Choroid plexus epithelial cell (primary cell): Measurements from ENCODE around the gene CEP164.
"Not testable (repeated sequence)": the region's sequence is repeated elsewhere in the genome, so short reads cannot be mapped to it uniquely, and the experiment has no call there.

Experiments
- DNase-seq: peaks from one replicate; pipeline ENCODE4 v3.0.0-alpha.2; 2010; ENCODE audit warnings: low read depth
- H3K4me3 ChIP-seq: 2 replicates; pipeline ENCODE4 v1.5.1; 2011; ENCODE audit warnings: low read depth, mild to moderate bottlenecking, control low read depth, low read length, moderate library complexity
- TF ChIP-seq, protein P1 (sequence below): conservative IDR thresholded peaks from 2 replicates; pipeline ENCODE4 v1.5.1; 2011; ENCODE audit warnings: low read depth, mild to moderate bottlenecking, control low read depth, inconsistent platforms, low read length, moderate library complexity

CEP164 gene

DNA sequence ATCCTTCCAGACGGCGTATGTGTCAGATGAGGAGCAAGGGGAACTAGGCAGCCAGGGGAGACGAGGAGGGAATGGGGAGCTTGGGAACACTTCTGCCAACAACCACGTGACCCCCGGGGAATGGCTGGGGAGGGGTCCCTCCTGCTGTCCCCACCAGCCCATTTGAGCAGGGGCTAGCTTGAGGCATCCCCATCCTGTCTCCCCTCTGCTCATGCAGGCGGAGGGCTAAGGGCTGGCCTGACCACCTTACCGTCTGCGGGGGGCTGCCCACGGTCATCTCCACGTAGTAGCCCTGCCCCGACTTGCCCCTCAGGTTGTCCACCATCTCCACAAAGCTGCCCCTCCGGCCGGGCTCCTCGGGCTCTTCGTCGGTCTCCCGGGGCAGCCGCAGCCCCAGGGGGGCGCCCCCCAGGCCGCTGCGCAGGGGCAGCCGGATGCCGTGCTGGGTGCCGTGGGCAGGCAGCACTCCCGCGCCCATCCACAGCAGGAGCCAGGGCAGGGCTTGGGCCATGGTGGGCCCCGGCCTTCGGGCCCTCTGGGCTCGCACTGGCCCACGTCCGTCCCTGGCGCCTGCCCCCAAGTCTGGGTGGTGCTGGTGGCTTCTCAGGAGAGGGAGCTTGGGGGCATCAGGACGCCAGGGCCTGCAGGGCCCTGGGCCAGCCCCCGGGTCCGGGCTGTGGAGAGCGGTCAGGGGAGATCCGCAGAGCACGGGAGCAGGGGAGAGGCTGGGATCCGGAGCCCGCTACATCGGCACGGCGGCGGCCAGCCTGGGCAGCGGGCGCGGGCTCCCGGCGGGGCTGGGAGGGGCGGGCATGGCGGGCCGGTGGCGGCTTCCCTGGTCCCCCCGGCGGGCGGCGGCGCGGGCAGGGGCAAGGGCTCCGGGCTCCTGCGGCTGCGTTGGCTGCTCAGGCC is 12.1 kb upstream of the CEP164 start:
- DNase-seq = no peak
- TF ChIP-seq, protein P1, sequence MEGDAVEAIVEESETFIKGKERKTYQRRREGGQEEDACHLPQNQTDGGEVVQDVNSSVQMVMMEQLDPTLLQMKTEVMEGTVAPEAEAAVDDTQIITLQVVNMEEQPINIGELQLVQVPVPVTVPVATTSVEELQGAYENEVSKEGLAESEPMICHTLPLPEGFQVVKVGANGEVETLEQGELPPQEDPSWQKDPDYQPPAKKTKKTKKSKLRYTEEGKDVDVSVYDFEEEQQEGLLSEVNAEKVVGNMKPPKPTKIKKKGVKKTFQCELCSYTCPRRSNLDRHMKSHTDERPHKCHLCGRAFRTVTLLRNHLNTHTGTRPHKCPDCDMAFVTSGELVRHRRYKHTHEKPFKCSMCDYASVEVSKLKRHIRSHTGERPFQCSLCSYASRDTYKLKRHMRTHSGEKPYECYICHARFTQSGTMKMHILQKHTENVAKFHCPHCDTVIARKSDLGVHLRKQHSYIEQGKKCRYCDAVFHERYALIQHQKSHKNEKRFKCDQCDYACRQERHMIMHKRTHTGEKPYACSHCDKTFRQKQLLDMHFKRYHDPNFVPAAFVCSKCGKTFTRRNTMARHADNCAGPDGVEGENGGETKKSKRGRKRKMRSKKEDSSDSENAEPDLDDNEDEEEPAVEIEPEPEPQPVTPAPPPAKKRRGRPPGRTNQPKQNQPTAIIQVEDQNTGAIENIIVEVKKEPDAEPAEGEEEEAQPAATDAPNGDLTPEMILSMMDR = no peak

GRCh38 chr11:117316197-117316961 is 11.3 kb upstream of the CEP164 start, which contains the start of gene BACE1:
Gene BACE1, minus strand, starts transcription at chr11:117316256. Its CDS starts 461 bp downstream, at chr11:117315795.
- peak within 1 kb of the TSS; percentile 78 for H3K4me3 ChIP-seq
- DNase-seq = peak; percentile 82
- TF ChIP-seq, protein P1 = peak; percentile 53

More for the DNA sequence above, 12.1 kb upstream of the CEP164 start:
- peak overlapping the region; percentile 78 for H3K4me3 ChIP-seq

GRCh38 chr11:117318738-117319137 is 8.9 kb upstream of the CEP164 start:
- no peak overlapping the region for H3K4me3 ChIP-seq
- DNase-seq = no peak
- TF ChIP-seq, protein P1 = no peak

GRCh38 chr11:117319214-117319840 is 8.3 kb upstream of the CEP164 start:
- TF ChIP-seq, protein P1 = no peak
- no peak overlapping the region for H3K4me3 ChIP-seq
- DNase-seq = peak; percentile 81

DNA sequence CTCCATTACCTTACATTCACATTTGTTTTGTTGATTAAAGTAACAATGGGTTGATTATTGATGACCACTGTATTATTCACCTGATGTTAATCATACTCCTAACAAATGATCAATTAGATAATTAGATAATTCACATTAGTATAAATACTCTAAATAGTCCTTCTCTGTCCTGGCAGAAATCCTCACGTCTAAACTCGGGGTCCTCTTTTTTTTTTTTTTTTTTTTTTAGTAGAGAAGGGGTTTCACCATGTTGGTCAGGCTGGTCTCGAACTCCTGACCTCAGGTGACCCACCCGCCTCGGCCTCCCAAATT is 443 bp upstream of the CEP164 start:
- DNase-seq = not testable (repeated sequence)
- peak overlapping the region; percentile 88 for H3K4me3 ChIP-seq

- TF ChIP-seq, protein P1 = no peak
- DNase-seq = peak; percentile 65
- peak overlapping the region; percentile 88 for H3K4me3 ChIP-seq
Observed at GRCh38 chr11:117328375-117329010, 839 bp downstream of the CEP164 start.

DNA sequence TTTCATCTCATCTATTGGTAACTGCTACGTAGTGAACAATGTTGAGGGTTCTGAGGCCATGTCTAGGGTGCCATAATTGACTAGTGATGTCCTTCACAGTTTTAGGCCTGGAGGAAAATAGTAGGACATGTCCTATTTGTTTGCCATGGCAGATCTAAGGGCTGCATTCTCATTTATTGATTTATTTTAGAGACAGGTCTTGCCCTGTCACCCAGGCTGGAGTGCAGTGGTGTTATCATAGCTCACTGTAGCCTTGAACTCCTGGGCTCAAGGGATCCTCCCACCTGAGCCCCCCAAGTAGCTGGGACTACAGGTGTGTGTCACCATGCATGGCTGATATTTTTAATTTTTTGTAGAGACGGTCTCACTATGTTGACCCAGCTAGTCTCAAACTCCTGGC is 5.2 kb downstream of the CEP164 start:
- no peak overlapping the region for H3K4me3 ChIP-seq
- TF ChIP-seq, protein P1 = no peak
- DNase-seq = no peak
